Sciatic nerve (tissue), 2 donors: ENCODE results near the gene USF3. TPM values are rescaled to one million over a fixed set of nuclear protein-coding genes. Genes with fewer than 3 reads are reported as not detected.
"Not testable (repeated sequence)": the region's sequence is repeated elsewhere in the genome, so short reads cannot be mapped to it uniquely, and the experiment has no call there.

Experiments used
- ATAC-seq: fragments of 200-7000 bp; cut with Tn5 transposase; one replicate; pipeline ENCODE4 v1.9.1; 2020; ENCODE audit warnings: mild to moderate bottlenecking, moderate library complexity
- DNase-seq: peaks from one replicate; pipeline ENCODE4 v3.0.0-alpha.2; 2020; ENCODE audit warnings: low spot score
- intact Hi-C: fragments of 100-400 bp; cut with DNase I; formaldehyde crosslinking; loops from one replicate; pipeline ENCODE4 v1.14.2; 2022
- total RNA-seq: library from RNA; stranded (reverse); fragmentation: NEBNext Ultra II Directional; extraction: Animal tissue kit (Norgen Biotek cat#: 25700); gene quantifications from one replicate; pipeline ENCODE4 v1.2.1, GENCODE V29; 2021
- donor health status: DM: no; HTN: no; CAD: no.
- donor health status: DM: no; HTN: no; CAD: no.

The USF3 gene
- total RNA-seq, 1 donor from 2014 or later, result 21.6 TPM

GRCh38 chr3:113662824-113663223 is 33.6 kb downstream of the USF3 start:
- ATAC-seq, result no peak
- intact Hi-C loops, result no loop called here
- no peak for DNase-seq

- ATAC-seq (no peak), DNase-seq (no peak)
- intact Hi-C loops, result no loop called here
Measured at GRCh38 chr3:113660896-113661295, 35.5 kb downstream of the USF3 start.

- ATAC-seq, result no peak
- intact Hi-C loops, result no loop called here
Measured at GRCh38 chr3:113660458-113660857, 36.0 kb downstream of the USF3 start.

GRCh38 chr3:113659996-113660395 is 36.4 kb downstream of the USF3 start:
- no peak for DNase-seq
- intact Hi-C loops, result no loop called here
- ATAC-seq, result no peak

More at GRCh38 chr3:113660458-113660857, 36.0 kb downstream of the USF3 start:
- no peak for DNase-seq

GRCh38 chr3:113659101-113659541 is 37.3 kb downstream of the USF3 start:
- DNase-seq (no peak), ATAC-seq (no peak)
- intact Hi-C loops, result no loop called here

GRCh38 chr3:113658107-113658506 is 38.3 kb downstream of the USF3 start:
- no peak for DNase-seq
- intact Hi-C loops, result no loop called here
- ATAC-seq, result no peak

- intact Hi-C loops, result no loop called here
- no peak for ATAC-seq
- no peak for DNase-seq
Measured at GRCh38 chr3:113654851-113655250, 41.6 kb downstream of the USF3 start.

GRCh38 chr3:113654310-113654709 is 42.1 kb downstream of the USF3 start:
- no peak for DNase-seq
- ATAC-seq, result no peak
- intact Hi-C loops, result no loop called here

GRCh38 chr3:113649174-113649845 is 47.1 kb downstream of the USF3 start:
- intact Hi-C loops, result no loop called here
- ATAC-seq (no peak), DNase-seq (no peak)

- intact Hi-C loops, result no loop called here
- DNase-seq, result no peak
- no peak for ATAC-seq
Measured at GRCh38 chr3:113648524-113648923, 47.9 kb downstream of the USF3 start.

GRCh38 chr3:113643583-113643982 is 52.9 kb downstream of the USF3 start:
- ATAC-seq (no peak), DNase-seq (no peak)
- intact Hi-C loops, result no loop called here

GRCh38 chr3:113638910-113639309 is 57.5 kb downstream of the USF3 start:
- intact Hi-C loops, result no loop called here
- DNase-seq, result no peak
- ATAC-seq, result no peak

GRCh38 chr3:113637756-113638155 is 58.7 kb downstream of the USF3 start:
- ATAC-seq, result no peak
- intact Hi-C loops, result no loop called here

GRCh38 chr3:113636034-113636433 is 60.4 kb downstream of the USF3 start:
- intact Hi-C loops, DNase-seq, ATAC-seq: not testable (repeated sequence)

More at GRCh38 chr3:113637756-113638155, 58.7 kb downstream of the USF3 start:
- DNase-seq, result no peak

- ATAC-seq (no peak), DNase-seq (no peak)
- intact Hi-C loops, result no loop called here
Measured at GRCh38 chr3:113634782-113635474, 61.5 kb downstream of the USF3 start.

- DNase-seq, result no peak
- intact Hi-C loops, result no loop called here
- no peak for ATAC-seq
Measured at GRCh38 chr3:113631573-113631972, 64.9 kb downstream of the USF3 start.

- ATAC-seq (no peak), DNase-seq (no peak)
- intact Hi-C loops, result no loop called here
Measured at GRCh38 chr3:113630956-113631542, 65.4 kb downstream of the USF3 start.

- DNase-seq (no peak), ATAC-seq (peak; percentile 43)
- intact Hi-C loops, result no loop called here
Measured at GRCh38 chr3:113629584-113630421, 66.6 kb downstream of the USF3 start.

GRCh38 chr3:113628788-113629187 is 67.7 kb downstream of the USF3 start:
- intact Hi-C loops, result no loop called here
- ATAC-seq (no peak), DNase-seq (no peak)
